D721Med (cell line): Measurements from ENCODE around the gene SHC1.

ENCODE experiments used
- DNase-seq: peaks from one replicate; pipeline ENCODE4 v3.0.0; 2011; ENCODE audit warnings: low spot score; ENCODE audit not compliant: insufficient read length
- FAIRE-seq: peaks from 2 replicates; lab custom pipeline; 2011; peaks lifted over from hg19 to GRCh38; lab: Jason Lieb, UNC
- CTCF ChIP-seq: IDR thresholded peaks from 2 replicates; pipeline ENCODE4 v1.5.1; 2012; ENCODE audit warnings: mild to moderate bottlenecking, control low read depth; ENCODE audit not compliant: insufficient read depth; ENCODE audit errors: missing control alignments

Gene SHC1

DNA sequence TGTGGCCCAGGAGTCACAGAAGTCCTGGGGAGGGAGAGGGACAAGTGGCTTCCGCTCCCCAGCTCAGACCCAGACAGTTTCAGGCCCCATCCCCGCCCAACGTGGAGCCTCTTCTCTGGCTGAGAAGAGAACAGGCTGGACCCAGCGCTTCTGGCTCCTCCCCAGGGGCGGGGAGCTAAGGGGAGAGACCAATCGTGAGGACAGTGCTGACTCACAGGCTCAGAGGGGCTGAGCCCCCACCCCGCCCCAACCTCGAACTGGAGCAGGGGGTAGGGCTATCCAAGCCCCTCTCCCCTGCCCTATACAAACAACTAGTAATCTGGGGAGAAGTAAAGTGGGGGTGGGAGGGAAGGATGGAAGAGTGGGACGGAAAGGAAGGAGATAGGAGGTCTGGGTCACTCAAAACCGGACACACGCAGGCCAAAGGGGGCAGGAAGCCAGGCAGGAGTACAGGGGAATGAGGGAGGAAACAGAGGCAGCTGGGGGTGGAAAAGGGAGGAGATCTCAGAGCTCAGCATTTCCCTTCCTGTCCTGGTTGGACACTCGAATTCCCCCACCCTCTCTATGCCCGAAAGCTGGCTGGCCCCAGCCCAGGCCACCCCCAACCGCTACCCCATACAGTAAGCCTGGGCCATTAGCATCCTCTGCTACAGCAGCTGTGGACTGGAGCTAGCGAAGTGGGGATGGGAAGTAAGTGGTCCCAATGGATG, at the start of gene SHC1:
Gene SHC1, minus strand, starts transcription at position 117 of the 710 bp plus-strand sequence. CDS start 221 bp downstream, outside the sequence.
- FAIRE-seq (no peak), DNase-seq (peak; percentile 100)
- TF ChIP-seq CTCF = no peak

DNA sequence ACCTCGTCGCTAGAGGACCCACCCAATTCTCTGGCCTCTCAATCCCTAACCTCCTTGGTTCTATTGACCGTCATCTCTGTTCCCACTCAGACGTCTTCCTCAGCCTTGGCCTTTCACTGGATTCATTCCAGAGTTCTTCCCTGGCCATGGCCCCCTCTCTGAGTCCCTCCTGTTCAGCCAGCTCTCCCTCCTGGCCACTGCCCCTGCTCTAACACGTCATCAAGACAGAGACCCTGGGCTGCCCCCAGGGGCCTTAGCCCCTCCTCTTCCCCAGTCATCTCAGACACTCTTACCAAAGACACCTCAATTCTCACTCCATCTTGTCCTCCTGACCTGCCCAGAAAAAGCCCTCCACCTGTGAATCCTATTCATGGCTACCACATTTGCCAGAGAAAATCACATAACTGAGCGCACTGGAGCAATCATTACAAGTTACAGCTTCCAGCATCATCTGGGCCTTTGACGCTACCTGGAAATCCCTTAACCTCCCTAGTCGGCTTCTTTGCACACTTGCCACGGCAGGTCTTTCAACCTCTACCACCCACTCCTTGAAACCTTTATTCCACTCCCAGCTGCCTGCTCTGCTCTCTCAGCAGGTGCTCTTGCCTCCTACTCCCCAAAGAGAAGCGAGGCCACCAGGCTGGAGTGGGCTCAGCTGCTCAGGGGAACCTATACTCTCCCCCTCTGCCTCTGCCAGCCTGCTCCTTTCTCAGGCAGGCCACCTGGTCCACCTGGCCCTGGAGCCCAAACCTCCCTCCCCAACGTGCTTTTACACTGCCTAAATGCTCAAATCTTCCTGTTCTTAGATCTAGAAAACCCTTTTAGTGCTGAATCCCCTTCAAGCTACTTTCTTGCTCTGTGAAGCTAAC, 49.1 kb upstream of the SHC1 start:
- FAIRE-seq (no peak), DNase-seq (no peak)
- no peak for TF ChIP-seq CTCF

GRCh38 chr1:155018617-155019348, 48.2 kb upstream of the SHC1 start:
- DNase-seq = no peak
- FAIRE-seq = no peak
- TF ChIP-seq CTCF = no peak

DNA sequence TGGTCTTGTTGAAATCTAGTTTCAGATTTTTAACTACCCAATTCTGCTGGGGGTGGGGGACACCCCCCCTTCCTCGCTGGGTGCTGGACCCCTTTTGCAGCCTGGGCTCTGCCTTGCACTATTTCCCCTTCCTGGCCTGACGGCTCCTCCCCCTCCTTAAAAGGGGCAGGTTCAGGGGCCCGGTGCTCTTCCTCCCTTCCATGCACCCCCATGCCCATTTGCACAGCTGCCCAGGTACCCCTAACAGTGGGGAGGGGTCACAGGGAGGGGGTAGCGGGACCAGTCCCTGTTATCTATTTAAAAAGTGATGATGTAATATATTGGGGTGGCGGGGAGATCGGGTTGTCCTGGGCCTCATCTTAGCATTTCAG, 47.4 kb upstream of the SHC1 start:
- no peak for FAIRE-seq
- TF ChIP-seq CTCF = no peak
- no peak for DNase-seq

DNA sequence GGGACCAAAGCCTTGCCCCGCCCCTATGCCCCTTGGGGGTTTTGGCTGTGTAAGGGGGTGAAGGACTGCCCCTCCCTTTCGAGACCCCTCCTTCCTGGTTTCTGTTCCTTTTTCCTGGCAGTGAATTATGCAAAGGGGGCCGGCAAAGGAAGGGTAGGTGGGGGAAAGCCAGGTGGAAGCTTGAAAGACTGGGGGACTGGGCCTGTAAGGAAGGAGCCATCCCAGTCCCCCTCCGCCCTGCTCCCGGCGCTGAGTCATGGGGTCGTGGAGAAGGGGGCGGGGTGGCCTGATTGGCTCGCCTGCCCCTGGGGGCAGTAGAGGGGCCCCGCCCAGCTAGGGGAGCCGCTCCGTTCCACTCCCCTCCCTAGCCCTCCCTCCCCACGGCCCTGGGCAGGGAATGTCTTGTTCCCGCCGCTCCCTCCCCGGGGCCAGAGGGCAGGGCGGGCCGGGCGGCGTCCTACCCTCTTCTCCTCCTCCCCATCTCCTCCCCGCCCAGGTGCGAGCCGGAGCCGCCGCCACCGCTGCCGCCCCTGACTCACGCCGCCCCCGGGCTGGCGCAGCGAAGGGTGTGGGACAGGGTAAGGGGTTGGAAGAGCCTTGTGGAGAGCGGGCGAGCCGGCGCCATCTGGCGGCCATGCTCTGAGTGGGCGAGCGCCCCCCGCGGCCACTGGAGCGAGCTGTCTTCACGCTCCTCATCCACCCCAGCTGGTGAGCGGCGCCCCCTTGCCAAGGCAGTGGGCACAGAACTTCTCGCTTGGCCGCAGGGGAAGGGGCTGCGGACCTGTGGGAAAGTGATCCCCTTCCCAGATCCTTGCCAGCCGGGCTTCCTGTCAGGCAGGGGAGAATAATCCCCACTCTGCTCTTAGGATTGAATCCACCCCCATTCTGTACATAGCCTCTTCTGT, 46.7 kb upstream of the SHC1 start:
- no peak for FAIRE-seq
- peak; percentile 86 for DNase-seq
- peak; percentile 100 for TF ChIP-seq CTCF

DNA sequence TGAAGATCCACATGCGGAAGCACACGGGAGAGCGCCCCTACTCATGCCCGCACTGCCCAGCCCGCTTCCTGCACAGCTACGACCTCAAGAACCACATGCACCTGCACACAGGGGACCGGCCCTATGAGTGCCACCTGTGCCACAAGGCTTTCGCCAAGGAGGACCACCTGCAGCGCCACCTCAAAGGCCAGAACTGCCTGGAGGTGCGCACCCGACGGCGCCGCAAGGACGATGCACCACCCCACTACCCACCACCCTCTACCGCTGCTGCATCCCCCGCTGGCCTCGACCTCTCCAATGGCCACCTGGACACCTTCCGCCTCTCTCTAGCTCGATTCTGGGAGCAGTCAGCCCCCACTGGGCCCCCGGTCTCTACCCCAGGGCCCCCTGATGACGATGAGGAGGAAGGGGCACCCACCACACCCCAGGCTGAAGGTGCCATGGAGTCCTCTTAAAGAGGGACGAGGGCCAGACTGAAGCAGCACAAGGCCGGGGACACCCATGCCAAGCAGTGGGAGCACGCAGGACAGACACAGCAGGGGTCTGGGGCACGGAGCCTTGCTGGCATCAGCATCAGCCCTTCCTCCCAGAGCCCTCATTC, 45.8 kb upstream of the SHC1 start:
- FAIRE-seq = no peak
- no peak for TF ChIP-seq CTCF
- DNase-seq = no peak
